A549 (cell line): ENCODE measurements around the gene OPTN. TPM values are rescaled to one million over a fixed set of nuclear protein-coding genes. Genes with fewer than 3 reads are reported as not detected.

Source experiments
- ATAC-seq, 2 experiments: fragments of 200-7000 bp in 1 of 2; fragments of >200 bp in 1 of 2; cut with Nextera tagmentation in 1 of 2; cut with Tn5 transposase in 1 of 2; 3 replicates each; pipeline versions ENCODE4 v1.8.0 to v1.9.1; 2018 to 2020; ENCODE audit warnings: mild to moderate bottlenecking in 1 of 2, moderate library complexity in 1 of 2
- CTCF ChIA-PET: fragments of 300-600 bp; sonication (Branson Sonifier 250); formaldehyde crosslinking; extraction: SDS; loops from one replicate; lab custom pipeline; 2021; ENCODE audit warnings: antibody characterized with exemption, inconsistent platforms; lab: Yijun Ruan, JAX
- POLR2A ChIA-PET: fragments of 350-600 bp; formaldehyde crosslinking; extraction: SDS; loops from one replicate; lab custom pipeline; 2021; ENCODE audit warnings: antibody characterized with exemption, inconsistent platforms; lab: Yijun Ruan, JAX
- DNase-seq, 2 experiments: peaks; one replicate each; pipeline versions ENCODE4 v3.0.0 to v3.0.0-alpha.2; 2011 to 2016; ENCODE audit warnings: low read depth in 1 of 2, low spot score in 1 of 2
- FAIRE-seq: peaks from 2 replicates; lab custom pipeline; 2011; peaks lifted over from hg19 to GRCh38; lab: Jason Lieb, UNC
- H3K27ac ChIP-seq, 2 experiments: fragments of >200 bp; sonication (Bioruptor Twin); formaldehyde crosslinking; 3 replicates each; pipeline ENCODE4 v1.5.1; 2016 to 2017
- H3K4me1 ChIP-seq: fragments of >200 bp; sonication (Bioruptor Twin); formaldehyde crosslinking; 3 replicates; pipeline ENCODE4 v1.6.1; 2016
- H3K4me2 ChIP-seq: fragments of >200 bp; sonication (Bioruptor Twin); formaldehyde crosslinking; 3 replicates; pipeline ENCODE4 v1.6.1; 2016
- H3K4me3 ChIP-seq: fragments of >200 bp; sonication (Bioruptor Twin); formaldehyde crosslinking; 3 replicates; pipeline ENCODE4 v1.5.1; 2016
- H3K9me3 ChIP-seq: fragments of >200 bp; sonication (Bioruptor Twin); formaldehyde crosslinking; 3 replicates; pipeline ENCODE4 v1.6.1; 2016
- CBX2 ChIP-seq: fragments of 200-600 bp; sonication (generic); IDR thresholded peaks from 2 replicates; pipeline ENCODE4 v1.6.1; 2016; ENCODE audit warnings: low read depth, mild to moderate bottlenecking, borderline replicate concordance
- EHMT2 ChIP-seq: fragments of 200-600 bp; sonication (generic); IDR thresholded peaks from 2 replicates; pipeline ENCODE4 v1.6.1; 2016; ENCODE audit warnings: antibody characterized with exemption, low read depth, mild to moderate bottlenecking, moderate library complexity
- EP300 ChIP-seq, 2 experiments: fragments of >200 bp; sonication (Bioruptor Twin); formaldehyde crosslinking; IDR thresholded peaks; 2 replicates in 1 of 2; 3 replicates in 1 of 2; pipeline ENCODE4 v1.6.1; 2016 to 2017
- ESRRA ChIP-seq: fragments of 150-350 bp; IDR thresholded peaks from 2 replicates; pipeline ENCODE4 v1.6.1; 2014; ENCODE audit warnings: mild to moderate bottlenecking, low read length, borderline replicate concordance
- FOSB ChIP-seq: fragments of 250-450 bp; sonication (Bioruptor Pico); IDR thresholded peaks from 2 replicates; pipeline ENCODE4 v1.5.0; 2020; ENCODE audit warnings: mild to moderate bottlenecking, moderate library complexity
- FOXS1 ChIP-seq: fragments of 250-450 bp; sonication (Bioruptor Pico); IDR thresholded peaks from 2 replicates; pipeline ENCODE4 v1.5.0; 2020; ENCODE audit warnings: mild to moderate bottlenecking, moderate library complexity
- HEYL ChIP-seq: fragments of 250-450 bp; sonication (Bioruptor Pico); IDR thresholded peaks from 2 replicates; pipeline ENCODE4 v1.8.0; 2021; ENCODE audit warnings: mild to moderate bottlenecking, moderate library complexity
- HOXA7 ChIP-seq: fragments of 250-450 bp; sonication (Bioruptor Pico); IDR thresholded peaks from 2 replicates; pipeline ENCODE4 v1.5.0; 2020; ENCODE audit warnings: mild to moderate bottlenecking, moderate library complexity
- MYC ChIP-seq: IDR thresholded peaks from 2 replicates; pipeline ENCODE4 v1.6.1; 2012; ENCODE audit warnings: mild to moderate bottlenecking, inconsistent platforms, low read length, improper control_type of control experiment, borderline replicate concordance
- NPAS2 ChIP-seq: fragments of 250-450 bp; sonication (Bioruptor Pico); IDR thresholded peaks from 2 replicates; pipeline ENCODE4 v1.8.0; 2022; ENCODE audit warnings: mild to moderate bottlenecking, moderate library complexity, borderline replicate concordance
- POLR2AphosphoS2 ChIP-seq: conservative IDR thresholded peaks from 2 replicates; pipeline ENCODE4 v1.6.1; 2012; ENCODE audit warnings: low read length, improper control_type of control experiment, inconsistent platforms
- RAD21 ChIP-seq, 2 experiments: fragments of >200 bp in 1 of 2; sonication (Bioruptor Twin) in 1 of 2; formaldehyde crosslinking in 1 of 2; IDR thresholded peaks in 1 of 2; conservative IDR thresholded peaks in 1 of 2; 2 replicates in 1 of 2; 3 replicates in 1 of 2; pipeline ENCODE4 v1.6.1; 2012 to 2018; ENCODE audit warnings: inconsistent platforms in 1 of 2
- RCOR1 ChIP-seq: fragments of 150-350 bp; IDR thresholded peaks from 2 replicates; pipeline ENCODE4 v1.6.1; 2014; ENCODE audit warnings: antibody characterized with exemption, low read length, low read depth
- RFX5 ChIP-seq: fragments of 450-650 bp; IDR thresholded peaks from 2 replicates; pipeline ENCODE4 v1.7.1; 2014; ENCODE audit warnings: antibody characterized with exemption, mild to moderate bottlenecking, moderate library complexity
- RNF2 ChIP-seq: fragments of 200-600 bp; sonication (generic); IDR thresholded peaks from 2 replicates; pipeline ENCODE4 v1.6.1; 2016; ENCODE audit warnings: low read depth, mild to moderate bottlenecking, antibody characterized with exemption, moderate library complexity, borderline replicate concordance
- TFCP2L1 ChIP-seq: fragments of 250-450 bp; sonication (Bioruptor Pico); IDR thresholded peaks from 2 replicates; pipeline ENCODE4 v1.5.0; 2021; ENCODE audit warnings: mild to moderate bottlenecking
- ZC3H11A ChIP-seq: fragments of 450-650 bp; IDR thresholded peaks from 2 replicates; pipeline ENCODE4 v1.6.1; 2014; ENCODE audit warnings: antibody characterized with exemption, mild to moderate bottlenecking
- ZNF302 ChIP-seq: fragments of 250-450 bp; sonication (Bioruptor Pico); IDR thresholded peaks from 2 replicates; pipeline ENCODE4 v1.9.0; 2021; ENCODE audit warnings: inconsistent platforms, mild to moderate bottlenecking, moderate library complexity
- WGBS: methylation state at CpG from one replicate; pipeline ENCODE4 v1.1.6; 2017; ENCODE audit errors: missing lambda C conversion rate; 5-methylcytosine and 5-hydroxymethylcytosine counted together
- polyA plus RNA-seq, 4 experiments: library from polyadenylated mRNA; depleted of rRNA in 3 of 4; stranded (reverse); fragments of >200 nt; fragmentation: RNase III in 1 of 4; extraction: RNeasy Plus Mini Kit Qiagen cat#74134 plus additional on column Dnase treatment in 1 of 4; gene quantifications; 2 replicates in 3 of 4; 3 replicates in 1 of 4; pipeline ENCODE4 v1.2.3, GENCODE V29; 2011 to 2017
- TF ChIP-seq, protein P1 (sequence below): fragments of 250-450 bp; sonication (Bioruptor Pico); IDR thresholded peaks from 2 replicates; pipeline ENCODE4 v1.5.0; 2020; ENCODE audit warnings: low read depth, mild to moderate bottlenecking, moderate library complexity
- TF ChIP-seq, protein P2 (sequence below): fragments of >200 bp; sonication (Bioruptor Twin); formaldehyde crosslinking; IDR thresholded peaks from 3 replicates; pipeline ENCODE4 v1.5.1; 2016
- TF ChIP-seq, protein P3 (sequence below): fragments of 450-650 bp; IDR thresholded peaks from 2 replicates; pipeline ENCODE4 v1.6.1; 2014; ENCODE audit warnings: antibody characterized with exemption

Gene OPTN
- polyA plus RNA-seq, 2 of the 4 experiments (the other 2 are of a cell fraction) = 31.8 to 33.2 TPM

DNA sequence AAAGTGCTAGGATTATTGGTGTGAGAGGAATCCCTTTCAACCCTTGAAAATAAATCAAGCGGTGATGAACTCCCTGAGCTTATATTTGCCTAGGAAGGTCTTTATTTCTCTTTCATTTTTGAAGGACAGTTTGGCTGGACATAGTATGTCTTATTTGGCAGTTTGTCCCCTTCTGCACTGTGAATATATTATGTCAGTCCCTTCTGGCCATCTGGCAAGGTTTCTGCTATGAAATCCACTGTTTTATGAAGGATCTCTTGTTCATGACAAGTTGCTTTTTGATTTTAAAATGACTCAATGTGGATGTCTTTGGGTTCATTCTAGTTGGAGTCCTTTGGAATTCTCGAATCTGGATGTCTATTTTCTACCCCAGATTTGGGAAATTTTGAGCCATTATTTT lies 39.7 kb downstream of the OPTN start:
- Histone ChIP-seq H3K27ac (no peak overlapping the region), H3K4me2 (no peak overlapping the region), H3K4me3 (no peak overlapping the region), H3K4me1 (no peaks in the 10 kb centered on the region), H3K9me3 (no peaks in the 10 kb centered on the region)
- TF ChIP-seq POLR2AphosphoS2 (no peak), HEYL (CRISPR knock-in tag) (no peak), FOSB (CRISPR knock-in tag) (no peak), ZNF302 (CRISPR knock-in tag) (no peak), EP300 (IDR thresholded peaks at IDR 0.05) (no peak), RCOR1 (no peak), EHMT2 (no peak), ESRRA (no peak), RFX5 (no peak), MYC (no peak), NPAS2 (CRISPR knock-in tag) (no peak)
- TF ChIP-seq, protein P1, sequence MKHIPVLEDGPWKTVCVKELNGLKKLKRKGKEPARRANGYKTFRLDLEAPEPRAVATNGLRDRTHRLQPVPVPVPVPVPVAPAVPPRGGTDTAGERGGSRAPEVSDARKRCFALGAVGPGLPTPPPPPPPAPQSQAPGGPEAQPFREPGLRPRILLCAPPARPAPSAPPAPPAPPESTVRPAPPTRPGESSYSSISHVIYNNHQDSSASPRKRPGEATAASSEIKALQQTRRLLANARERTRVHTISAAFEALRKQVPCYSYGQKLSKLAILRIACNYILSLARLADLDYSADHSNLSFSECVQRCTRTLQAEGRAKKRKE (CRISPR knock-in tag) = no peak
- CTCF ChIA-PET = interaction anchor here (0.6 to 1.8 kb wide), 4 partner anchors 9 to 22 kb away, joined by 3 to 4 read pairs (median 3); no protein-coding TSS in a partner anchor
- POLR2A ChIA-PET = no interaction called here
- DNase-seq (no peak), FAIRE-seq (no peak), ATAC-seq (no peak)
- WGBS = 56% methylated on average over 2 of the region's 2 CpGs

DNA sequence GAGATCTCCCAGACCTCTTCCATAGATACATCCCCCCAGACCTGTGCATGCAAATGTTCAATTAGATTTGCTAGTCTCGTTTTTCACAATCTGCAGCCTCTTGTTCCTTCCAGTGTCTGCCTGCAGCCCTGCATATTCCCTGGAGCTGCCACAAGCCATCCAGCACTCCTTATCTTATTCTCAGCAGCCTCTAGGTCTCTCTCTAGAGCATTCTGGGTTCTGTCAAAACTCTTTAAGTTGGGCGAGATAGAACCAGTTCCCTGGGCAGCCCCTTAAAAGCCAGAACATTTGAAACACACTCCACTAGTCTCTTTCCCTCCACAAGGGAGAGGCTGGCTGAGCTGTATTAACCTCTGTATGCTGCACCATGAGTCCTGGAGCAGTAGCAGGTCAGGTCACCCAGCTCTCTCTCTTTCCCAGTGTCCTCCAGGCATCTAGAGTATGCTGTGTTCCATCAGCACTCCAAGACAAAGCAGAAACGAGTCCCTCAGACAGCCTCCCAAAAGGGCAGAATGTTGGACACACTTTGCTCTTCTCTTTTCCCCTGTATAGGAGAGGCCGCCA lies 40.7 kb downstream of the OPTN start:
- Histone ChIP-seq H3K4me3 (no peak overlapping the region), H3K27ac (no peak overlapping the region), H3K9me3 (no peaks in the 10 kb centered on the region)
- ChIA-PET CTCF (interaction anchor here (0.6 to 1.8 kb wide), 4 partner anchors 11 to 41 kb away, joined by 3 to 5 read pairs (median 4); partner anchors contain the start of gene OPTN), POLR2A (no interaction called here)
- 61% methylated on average over 4 of the region's 4 CpGs for WGBS
- ATAC-seq (no peak; a peak in 2 of 6 replicates), DNase-seq (no peak)
- TF ChIP-seq, protein P2, sequence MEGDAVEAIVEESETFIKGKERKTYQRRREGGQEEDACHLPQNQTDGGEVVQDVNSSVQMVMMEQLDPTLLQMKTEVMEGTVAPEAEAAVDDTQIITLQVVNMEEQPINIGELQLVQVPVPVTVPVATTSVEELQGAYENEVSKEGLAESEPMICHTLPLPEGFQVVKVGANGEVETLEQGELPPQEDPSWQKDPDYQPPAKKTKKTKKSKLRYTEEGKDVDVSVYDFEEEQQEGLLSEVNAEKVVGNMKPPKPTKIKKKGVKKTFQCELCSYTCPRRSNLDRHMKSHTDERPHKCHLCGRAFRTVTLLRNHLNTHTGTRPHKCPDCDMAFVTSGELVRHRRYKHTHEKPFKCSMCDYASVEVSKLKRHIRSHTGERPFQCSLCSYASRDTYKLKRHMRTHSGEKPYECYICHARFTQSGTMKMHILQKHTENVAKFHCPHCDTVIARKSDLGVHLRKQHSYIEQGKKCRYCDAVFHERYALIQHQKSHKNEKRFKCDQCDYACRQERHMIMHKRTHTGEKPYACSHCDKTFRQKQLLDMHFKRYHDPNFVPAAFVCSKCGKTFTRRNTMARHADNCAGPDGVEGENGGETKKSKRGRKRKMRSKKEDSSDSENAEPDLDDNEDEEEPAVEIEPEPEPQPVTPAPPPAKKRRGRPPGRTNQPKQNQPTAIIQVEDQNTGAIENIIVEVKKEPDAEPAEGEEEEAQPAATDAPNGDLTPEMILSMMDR = no peak
- no peak for TF ChIP-seq HOXA7 (CRISPR knock-in tag)
- no peak for TF ChIP-seq FOXS1 (CRISPR knock-in tag)
- TF ChIP-seq TFCP2L1 (CRISPR knock-in tag) = no peak
- TF ChIP-seq EP300 (IDR thresholded peaks at IDR 0.05) = no peak
- no peak for TF ChIP-seq RNF2
- TF ChIP-seq MYC = no peak
- TF ChIP-seq, protein P3, sequence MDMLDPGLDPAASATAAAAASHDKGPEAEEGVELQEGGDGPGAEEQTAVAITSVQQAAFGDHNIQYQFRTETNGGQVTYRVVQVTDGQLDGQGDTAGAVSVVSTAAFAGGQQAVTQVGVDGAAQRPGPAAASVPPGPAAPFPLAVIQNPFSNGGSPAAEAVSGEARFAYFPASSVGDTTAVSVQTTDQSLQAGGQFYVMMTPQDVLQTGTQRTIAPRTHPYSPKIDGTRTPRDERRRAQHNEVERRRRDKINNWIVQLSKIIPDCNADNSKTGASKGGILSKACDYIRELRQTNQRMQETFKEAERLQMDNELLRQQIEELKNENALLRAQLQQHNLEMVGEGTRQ = no peak
- no peak for TF ChIP-seq RAD21 (conservative IDR thresholded peaks at IDR 0.05 in 1 of 2, IDR thresholded peaks at IDR 0.05 in 1 of 2)
- TF ChIP-seq NPAS2 (CRISPR knock-in tag) = no peak
- no peak for TF ChIP-seq ESRRA
- TF ChIP-seq CBX2 = no peak
- TF ChIP-seq ZC3H11A = no peak
- TF ChIP-seq, all 56 proteins: peak for 0
- Histone ChIP-seq H3K4me2 (no peak overlapping the region), H3K4me1 (no peaks in the 10 kb centered on the region)
- no peak for FAIRE-seq
